Sigmoid colon (tissue), 4 donors: ENCODE results near the gene SMAD3.

Experiments
- EP300 ChIP-seq, 4 donors: sonication (generic); formaldehyde crosslinking; IDR thresholded peaks; one replicate each; pipeline ENCODE4 v1.6.1; 2017; ENCODE audit warnings: antibody characterized with exemption in 4 of 4
- POLR2A ChIP-seq, 2 donors: fragments of 450-650 bp; IDR thresholded peaks; one replicate each; pipeline ENCODE4 v1.6.1; 2016; ENCODE audit warnings: antibody characterized with exemption in 2 of 2, mild to moderate bottlenecking in 2 of 2, moderate library complexity in 2 of 2
- POLR2AphosphoS5 ChIP-seq, 4 donors: sonication (generic); formaldehyde crosslinking; IDR thresholded peaks; one replicate each; pipeline ENCODE4 v1.6.1; 2017; ENCODE audit warnings: antibody characterized with exemption in 4 of 4
- TF ChIP-seq, protein P1 (sequence below), 4 experiments: fragments of 450-650 bp in 3 of 4; fragments of 200-600 bp in 1 of 4; IDR thresholded peaks; one replicate each; pipeline ENCODE4 v1.5.1; 2016 to 2019; ENCODE audit warnings: antibody characterized with exemption in 4 of 4, mild to moderate bottlenecking in 3 of 4, moderate library complexity in 2 of 4

DNA sequence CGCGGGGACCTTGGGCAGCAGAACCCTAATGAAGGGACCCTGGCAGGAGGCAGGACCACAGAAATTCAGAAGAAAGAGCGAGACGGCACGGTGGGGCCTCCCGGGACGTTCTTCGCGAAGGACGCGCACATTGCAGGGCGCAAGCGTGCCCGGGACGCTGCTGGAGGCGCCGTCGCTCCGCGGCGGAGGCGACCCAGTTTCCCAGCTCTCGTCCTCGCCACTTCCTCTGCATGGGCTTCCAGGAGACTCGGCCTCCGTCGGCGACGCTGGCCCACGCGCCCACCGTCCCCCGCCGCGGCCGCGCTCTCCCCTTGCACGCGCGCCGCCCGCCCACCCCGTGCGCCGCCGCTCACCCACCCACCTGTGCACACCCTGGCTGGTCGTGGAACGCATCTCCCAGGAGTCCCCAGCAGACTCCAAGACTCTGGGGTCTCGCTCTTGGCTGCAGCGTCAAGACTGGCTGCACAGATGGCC is 31.8 kb upstream of the SMAD3 start:
- TF ChIP-seq, protein P1, sequence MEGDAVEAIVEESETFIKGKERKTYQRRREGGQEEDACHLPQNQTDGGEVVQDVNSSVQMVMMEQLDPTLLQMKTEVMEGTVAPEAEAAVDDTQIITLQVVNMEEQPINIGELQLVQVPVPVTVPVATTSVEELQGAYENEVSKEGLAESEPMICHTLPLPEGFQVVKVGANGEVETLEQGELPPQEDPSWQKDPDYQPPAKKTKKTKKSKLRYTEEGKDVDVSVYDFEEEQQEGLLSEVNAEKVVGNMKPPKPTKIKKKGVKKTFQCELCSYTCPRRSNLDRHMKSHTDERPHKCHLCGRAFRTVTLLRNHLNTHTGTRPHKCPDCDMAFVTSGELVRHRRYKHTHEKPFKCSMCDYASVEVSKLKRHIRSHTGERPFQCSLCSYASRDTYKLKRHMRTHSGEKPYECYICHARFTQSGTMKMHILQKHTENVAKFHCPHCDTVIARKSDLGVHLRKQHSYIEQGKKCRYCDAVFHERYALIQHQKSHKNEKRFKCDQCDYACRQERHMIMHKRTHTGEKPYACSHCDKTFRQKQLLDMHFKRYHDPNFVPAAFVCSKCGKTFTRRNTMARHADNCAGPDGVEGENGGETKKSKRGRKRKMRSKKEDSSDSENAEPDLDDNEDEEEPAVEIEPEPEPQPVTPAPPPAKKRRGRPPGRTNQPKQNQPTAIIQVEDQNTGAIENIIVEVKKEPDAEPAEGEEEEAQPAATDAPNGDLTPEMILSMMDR (IDR thresholded peaks at IDR 0.05), result no peak
- TF ChIP-seq EP300 (IDR thresholded peaks at IDR 0.05) (no peak), POLR2A (IDR thresholded peaks at IDR 0.05) (no peak), POLR2AphosphoS5 (IDR thresholded peaks at IDR 0.05) (no peak)
